Liver (tissue), 9 donors: ENCODE measurements around the gene MLN. TPM values are rescaled to one million over a fixed set of nuclear protein-coding genes. Genes with fewer than 3 reads are reported as not detected.

ENCODE experiments used
- DNase-seq: peaks from one replicate; pipeline ENCODE4 v3.0.0-alpha.2; 2017; ENCODE audit warnings: low spot score
- H3K27ac ChIP-seq, 2 donors: one replicate each; pipeline ENCODE4 v1.7.0; 2013; ENCODE audit warnings: inconsistent platforms in 2 of 2, low read length in 2 of 2, control low read depth in 1 of 2, low read depth in 1 of 2, mild to moderate bottlenecking in 1 of 2
- H3K27me3 ChIP-seq, 4 donors: one replicate each; pipeline versions ENCODE4 v1.6.1 to v1.7.0; 2013; ENCODE audit warnings: low read length in 3 of 4, inconsistent platforms in 1 of 4, mild to moderate bottlenecking in 1 of 4, moderate library complexity in 1 of 4; ENCODE audit not compliant: control insufficient read depth in 4 of 4, insufficient read depth in 4 of 4
- H3K36me3 ChIP-seq, 4 donors: one replicate each; pipeline versions ENCODE4 v1.6.1 to v1.7.0; 2013; ENCODE audit warnings: low read length in 3 of 4, mild to moderate bottlenecking in 3 of 4, low read depth in 1 of 4, moderate library complexity in 1 of 4; ENCODE audit not compliant: control insufficient read depth in 4 of 4, insufficient read depth in 3 of 4
- H3K4me1 ChIP-seq, 4 donors: one replicate each; pipeline versions ENCODE4 v1.6.1 to v1.7.0; 2013; ENCODE audit warnings: low read length in 3 of 4, mild to moderate bottlenecking in 3 of 4, moderate library complexity in 1 of 4; ENCODE audit not compliant: control insufficient read depth in 4 of 4, insufficient read depth in 4 of 4
- H3K4me3 ChIP-seq, 3 donors: one replicate each; pipeline versions ENCODE4 v1.6.1 to v1.7.0; 2013; ENCODE audit warnings: low read length in 3 of 3, control low read depth in 1 of 3, low read depth in 1 of 3, mild to moderate bottlenecking in 1 of 3
- H3K9ac ChIP-seq, 2 donors: one replicate each; pipeline ENCODE4 v1.7.0; 2013; ENCODE audit warnings: low read length in 2 of 2, mild to moderate bottlenecking in 2 of 2, moderate library complexity in 2 of 2, control low read depth in 1 of 2, low read depth in 1 of 2
- H3K9me3 ChIP-seq, 4 donors: one replicate each; pipeline versions ENCODE4 v1.6.1 to v1.7.0; 2013; ENCODE audit warnings: low read length in 3 of 4; ENCODE audit not compliant: control insufficient read depth in 4 of 4
- ATF3 ChIP-seq: IDR thresholded peaks from 2 replicates; pipeline ENCODE4 v1.6.1; 2016; ENCODE audit warnings: antibody characterized with exemption
- CTCF ChIP-seq: fragments of 150-350 bp; IDR thresholded peaks from 2 replicates; pipeline ENCODE4 v1.5.1; 2017; ENCODE audit warnings: improper control_type of control experiment, low read depth, low read length; ENCODE audit not compliant: missing input control
- EGR1 ChIP-seq, 2 donors: IDR thresholded peaks; 2 replicates each; pipeline ENCODE4 v1.6.1; 2016 to 2018; ENCODE audit warnings: antibody characterized with exemption in 2 of 2, low read depth in 2 of 2
- FOXA1 ChIP-seq: IDR thresholded peaks from 2 replicates; pipeline ENCODE4 v1.6.1; 2016; ENCODE audit warnings: antibody characterized with exemption
- FOXA2 ChIP-seq: IDR thresholded peaks from 2 replicates; pipeline ENCODE4 v1.6.1; 2016; ENCODE audit warnings: antibody characterized with exemption
- GABPA ChIP-seq, 2 donors: IDR thresholded peaks in 1 of 2; conservative IDR thresholded peaks in 1 of 2; 2 replicates each; pipeline ENCODE4 v1.6.1; 2016; ENCODE audit warnings: antibody characterized with exemption in 2 of 2, mild to moderate bottlenecking in 1 of 2, moderate library complexity in 1 of 2
- HNF4G ChIP-seq: IDR thresholded peaks from 2 replicates; pipeline ENCODE4 v1.6.1; 2016; ENCODE audit warnings: antibody characterized with exemption
- JUND ChIP-seq, 2 donors: IDR thresholded peaks; 2 replicates each; pipeline ENCODE4 v1.6.1; 2016; ENCODE audit warnings: antibody characterized with exemption in 2 of 2
- MAX ChIP-seq: IDR thresholded peaks from 2 replicates; pipeline ENCODE4 v1.6.1; 2016; ENCODE audit warnings: antibody characterized with exemption
- NR2F2 ChIP-seq: IDR thresholded peaks from 2 replicates; pipeline ENCODE4 v1.6.1; 2016; ENCODE audit warnings: antibody characterized with exemption
- REST ChIP-seq: IDR thresholded peaks from 2 replicates; pipeline ENCODE4 v1.6.1; 2016; ENCODE audit warnings: antibody characterized with exemption, mild to moderate bottlenecking
- TAF1 ChIP-seq: conservative IDR thresholded peaks from 2 replicates; pipeline ENCODE4 v1.6.1; 2016; ENCODE audit warnings: antibody characterized with exemption, mild to moderate bottlenecking
- WGBS: extraction: QIAGEN DNeasy Blood & Tissue Kit; methylation state at CpG from one replicate; pipeline ENCODE4 v1.1.7; 2013; 5-methylcytosine and 5-hydroxymethylcytosine counted together
- polyA plus RNA-seq, 2 donors: library from polyadenylated mRNA; stranded (reverse) in 1 of 2; unstranded in 1 of 2; fragments of 200-250 nt in 1 of 2; fragments of >200 nt in 1 of 2; fragmentation: Nextera tagmentation in 1 of 2; extraction: Ambion mirVana in 1 of 2; gene quantifications; one replicate each; pipeline versions ENCODE4 v1.2.1 to v1.2.3, GENCODE V29; 2013 to 2015
- total RNA-seq, 2 donors: library from RNA; depleted of rRNA; stranded (reverse); fragments of >200 nt; gene quantifications; one replicate each; pipeline ENCODE4 v1.2.3, GENCODE V29; 2014
- donor health status: healthy.
- donor health status: healthy.
- donor health status: healthy.
- donor health status: healthy.
- donor health status: healthy.

The MLN gene
- total and polyA plus RNA-seq, 4 donors = not detected

- no peak overlapping the region for H3K4me3 ChIP-seq
- H3K27ac ChIP-seq = no peak overlapping the region
- no peaks in the 10 kb centered on the region for H3K36me3 ChIP-seq
- H3K27me3 ChIP-seq = no peaks in the 10 kb centered on the region
- WGBS = 89% methylated on average over 2 of the region's 2 CpGs
- no peak for DNase-seq
- no peaks in the 10 kb centered on the region for H3K9me3 ChIP-seq
- H3K9ac ChIP-seq = no peak overlapping the region
- H3K4me1 ChIP-seq = peaks cover 0 to 2% (median 0%) of the 10 kb centered on the region in 4 donors
- TF ChIP-seq CTCF = no peak
- TF ChIP-seq REST = no peak
- no peak for TF ChIP-seq MAX
- no peak for TF ChIP-seq NR2F2
- no peak for TF ChIP-seq EGR1 (IDR thresholded peaks at IDR 0.05; ENCODE audit: low read depth in 2 of 2)
- no peak for TF ChIP-seq JUND (IDR thresholded peaks at IDR 0.05)
These were observed 20.0 kb upstream of the MLN start for GRCh38 chr6:33823806-33824205.

GRCh38 chr6:33822575-33823395 lies 19.0 kb upstream of the MLN start:
- H3K4me1 ChIP-seq = peaks cover 0 to 3% (median 0%) of the 10 kb centered on the region in 4 donors
- no peak for DNase-seq
- TF ChIP-seq ATF3 (no peak), HNF4G (no peak)
- no peak overlapping the region for H3K9ac ChIP-seq
- no peak overlapping the region for H3K4me3 ChIP-seq
- no peaks in the 10 kb centered on the region for H3K27me3 ChIP-seq
- no peaks in the 10 kb centered on the region for H3K9me3 ChIP-seq
- H3K27ac ChIP-seq = no peak overlapping the region
- no peaks in the 10 kb centered on the region for H3K36me3 ChIP-seq
- 60% methylated on average over 10 of the region's 10 CpGs for WGBS

GRCh38 chr6:33820784-33821520 lies 17.1 kb upstream of the MLN start:
- TF ChIP-seq GABPA (IDR thresholded peaks at IDR 0.05 in 1 of 2, conservative IDR thresholded peaks at IDR 0.05 in 1 of 2) = no peak
- TF ChIP-seq HNF4G = no peak
- TF ChIP-seq TAF1 = no peak
- no peak for TF ChIP-seq EGR1 (IDR thresholded peaks at IDR 0.05; ENCODE audit: low read depth in 2 of 2)
- TF ChIP-seq FOXA2 = no peak
- TF ChIP-seq FOXA1 = no peak
- TF ChIP-seq MAX = no peak
- TF ChIP-seq ATF3 = no peak
- Histone ChIP-seq H3K9me3 (no peaks in the 10 kb centered on the region), H3K27me3 (no peaks in the 10 kb centered on the region), H3K9ac (no peak overlapping the region), H3K27ac (no peak overlapping the region), H3K36me3 (no peaks in the 10 kb centered on the region), H3K4me1 (peaks cover 0 to 3% (median 0%) of the 10 kb centered on the region in 4 donors), H3K4me3 (no peak overlapping the region)
- DNase-seq = no peak
- 73% methylated on average over 7 of the region's 7 CpGs for WGBS
